Measurements from ENCODE around the gene ZNF593. TPM values are rescaled to one million over a fixed set of nuclear protein-coding genes. Genes with fewer than 3 reads are reported as not detected.

ZNF593 gene
- total and polyA plus RNA-seq, 9 of the 15 experiments (the other 6 are each of a cell fraction or from before 2014, with no cell fraction given): 9.8 to 334 (median 48.2) TPM

DNA sequence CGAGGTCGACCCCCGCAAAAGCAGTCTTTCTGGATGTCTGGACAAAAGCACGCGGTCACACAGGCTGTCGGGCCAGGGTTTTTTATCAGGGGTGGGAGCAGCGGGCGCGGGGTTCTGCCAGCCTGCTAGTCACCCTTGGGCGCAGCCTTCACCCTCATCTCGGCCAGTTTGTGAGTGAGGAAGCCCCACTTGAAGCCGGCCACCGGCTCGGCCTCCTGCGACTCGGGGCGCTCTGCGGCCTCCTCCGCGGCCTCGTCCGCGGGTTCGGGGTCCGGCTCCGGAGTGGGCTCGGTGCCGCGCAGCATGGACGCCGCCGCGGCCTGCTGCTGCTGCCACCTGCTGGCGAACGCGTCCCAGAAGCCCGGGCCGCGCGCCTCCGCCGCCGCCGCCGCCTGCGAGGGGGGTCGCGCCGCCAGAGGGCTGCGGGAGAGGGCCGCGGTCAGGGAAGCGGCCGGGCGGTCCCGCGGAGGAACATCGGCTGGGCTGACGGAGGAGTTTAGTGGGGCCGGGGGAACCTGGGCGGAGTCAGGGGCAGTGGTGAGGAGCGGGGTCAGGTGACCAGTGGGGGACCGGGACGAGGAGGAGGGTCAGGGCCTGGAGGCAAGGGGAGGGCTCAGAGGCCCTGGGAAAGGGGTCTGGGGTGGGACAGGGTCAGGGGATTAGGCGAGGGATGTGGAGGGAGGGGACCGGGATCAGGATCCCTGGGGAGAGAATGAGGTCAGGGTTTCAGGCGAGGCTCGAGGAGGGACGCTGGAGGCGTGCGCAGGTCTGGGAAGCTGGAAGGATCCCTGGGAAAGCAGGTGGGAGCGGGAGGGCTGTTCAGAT lies 5.5 kb upstream of the ZNF593 start (continued):
- no peak for TF ChIP-seq ZZZ3 (IDR thresholded peaks at IDR 0.05)
- TF ChIP-seq E2F3 (CRISPR knock-in tag; IDR thresholded peaks at IDR 0.05): peak; percentile 80
- TF ChIP-seq, protein P1, sequence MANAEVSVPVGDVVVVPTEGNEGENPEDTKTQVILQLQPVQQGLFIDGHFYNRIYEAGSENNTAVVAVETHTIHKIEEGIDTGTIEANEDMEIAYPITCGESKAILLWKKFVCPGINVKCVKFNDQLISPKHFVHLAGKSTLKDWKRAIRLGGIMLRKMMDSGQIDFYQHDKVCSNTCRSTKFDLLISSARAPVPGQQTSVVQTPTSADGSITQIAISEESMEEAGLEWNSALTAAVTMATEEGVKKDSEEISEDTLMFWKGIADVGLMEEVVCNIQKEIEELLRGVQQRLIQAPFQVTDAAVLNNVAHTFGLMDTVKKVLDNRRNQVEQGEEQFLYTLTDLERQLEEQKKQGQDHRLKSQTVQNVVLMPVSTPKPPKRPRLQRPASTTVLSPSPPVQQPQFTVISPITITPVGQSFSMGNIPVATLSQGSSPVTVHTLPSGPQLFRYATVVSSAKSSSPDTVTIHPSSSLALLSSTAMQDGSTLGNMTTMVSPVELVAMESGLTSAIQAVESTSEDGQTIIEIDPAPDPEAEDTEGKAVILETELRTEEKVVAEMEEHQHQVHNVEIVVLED (CRISPR knock-in tag; IDR thresholded peaks at IDR 0.05): 0 out of 2 replicates have a peak, but pooled peaks have one; percentile 46
- TF ChIP-seq SMC3 (conservative IDR thresholded peaks at IDR 0.05; ENCODE audit: insufficient read depth, low read depth, low read length): peak; percentile 82
- TF ChIP-seq, protein P2, sequence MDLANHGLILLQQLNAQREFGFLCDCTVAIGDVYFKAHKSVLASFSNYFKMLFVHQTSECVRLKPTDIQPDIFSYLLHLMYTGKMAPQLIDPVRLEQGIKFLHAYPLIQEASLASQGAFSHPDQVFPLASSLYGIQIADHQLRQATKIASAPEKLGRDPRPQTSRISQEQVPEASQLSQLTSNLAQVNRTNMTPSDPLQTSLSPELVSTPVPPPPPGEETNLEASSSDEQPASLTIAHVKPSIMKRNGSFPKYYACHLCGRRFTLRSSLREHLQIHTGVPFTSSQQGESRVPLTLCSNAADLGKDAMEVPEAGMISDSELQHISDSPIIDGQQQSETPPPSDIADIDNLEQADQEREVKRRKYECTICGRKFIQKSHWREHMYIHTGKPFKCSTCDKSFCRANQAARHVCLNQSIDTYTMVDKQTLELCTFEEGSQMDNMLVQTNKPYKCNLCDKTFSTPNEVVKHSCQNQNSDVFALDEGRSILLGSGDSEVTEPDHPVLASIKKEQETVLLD (IDR thresholded peaks at IDR 0.05): 0 out of 2 replicates have a peak, but pooled peaks have one; percentile 15
- TF ChIP-seq, protein P3, sequence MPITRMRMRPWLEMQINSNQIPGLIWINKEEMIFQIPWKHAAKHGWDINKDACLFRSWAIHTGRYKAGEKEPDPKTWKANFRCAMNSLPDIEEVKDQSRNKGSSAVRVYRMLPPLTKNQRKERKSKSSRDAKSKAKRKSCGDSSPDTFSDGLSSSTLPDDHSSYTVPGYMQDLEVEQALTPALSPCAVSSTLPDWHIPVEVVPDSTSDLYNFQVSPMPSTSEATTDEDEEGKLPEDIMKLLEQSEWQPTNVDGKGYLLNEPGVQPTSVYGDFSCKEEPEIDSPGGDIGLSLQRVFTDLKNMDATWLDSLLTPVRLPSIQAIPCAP (CRISPR knock-in tag; IDR thresholded peaks at IDR 0.05; ENCODE audit: borderline replicate concordance): no peak
- TF ChIP-seq, protein P4, sequence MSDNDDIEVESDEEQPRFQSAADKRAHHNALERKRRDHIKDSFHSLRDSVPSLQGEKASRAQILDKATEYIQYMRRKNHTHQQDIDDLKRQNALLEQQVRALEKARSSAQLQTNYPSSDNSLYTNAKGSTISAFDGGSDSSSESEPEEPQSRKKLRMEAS (CRISPR knock-in tag; IDR thresholded peaks at IDR 0.05): no peak; the same call in 1 of the 2 replicates
- no peak for TF ChIP-seq FOXA3 (CRISPR knock-in tag; conservative IDR thresholded peaks at IDR 0.05 in 1 of 2, IDR thresholded peaks at IDR 0.05 in 1 of 2)
- TF ChIP-seq POLR2G (IDR thresholded peaks at IDR 0.05; ENCODE audit: low read depth, low read length): peak; percentile 81
- TF ChIP-seq, protein P5, sequence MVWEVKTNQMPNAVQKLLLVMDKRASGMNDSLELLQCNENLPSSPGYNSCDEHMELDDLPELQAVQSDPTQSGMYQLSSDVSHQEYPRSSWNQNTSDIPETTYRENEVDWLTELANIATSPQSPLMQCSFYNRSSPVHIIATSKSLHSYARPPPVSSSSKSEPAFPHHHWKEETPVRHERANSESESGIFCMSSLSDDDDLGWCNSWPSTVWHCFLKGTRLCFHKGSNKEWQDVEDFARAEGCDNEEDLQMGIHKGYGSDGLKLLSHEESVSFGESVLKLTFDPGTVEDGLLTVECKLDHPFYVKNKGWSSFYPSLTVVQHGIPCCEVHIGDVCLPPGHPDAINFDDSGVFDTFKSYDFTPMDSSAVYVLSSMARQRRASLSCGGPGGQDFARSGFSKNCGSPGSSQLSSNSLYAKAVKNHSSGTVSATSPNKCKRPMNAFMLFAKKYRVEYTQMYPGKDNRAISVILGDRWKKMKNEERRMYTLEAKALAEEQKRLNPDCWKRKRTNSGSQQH (CRISPR knock-in tag; IDR thresholded peaks at IDR 0.05): no peak
- peak; percentile 66; the same call in 1 of the 2 replicates for TF ChIP-seq ZNF668 (CRISPR knock-in tag; IDR thresholded peaks at IDR 0.05)
- TF ChIP-seq HNRNPL (IDR thresholded peaks at IDR 0.05; ENCODE audit: low read depth, low read length): peak; percentile 80
- TF ChIP-seq, protein P6, sequence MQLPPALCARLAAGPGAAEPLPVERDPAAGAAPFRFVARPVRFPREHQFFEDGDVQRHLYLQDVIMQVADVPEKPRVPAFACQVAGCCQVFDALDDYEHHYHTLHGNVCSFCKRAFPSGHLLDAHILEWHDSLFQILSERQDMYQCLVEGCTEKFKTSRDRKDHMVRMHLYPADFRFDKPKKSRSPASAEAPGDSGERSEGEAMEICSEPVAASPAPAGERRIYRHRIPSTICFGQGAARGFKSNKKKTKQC (CRISPR knock-in tag; IDR thresholded peaks at IDR 0.05): no peak
- peak; percentile 74; the same call in 1 of the 2 replicates for TF ChIP-seq FOXP1 (CRISPR knock-in tag; IDR thresholded peaks at IDR 0.05)
- TF ChIP-seq ZSCAN29 (IDR thresholded peaks at IDR 0.05): peak; percentile 85
- TF ChIP-seq PCBP1 (IDR thresholded peaks at IDR 0.05; ENCODE audit: low read depth, low read length, poor library complexity, severe bottlenecking): peak; percentile 66
- peak; percentile 51; the same call in 1 of the 2 replicates for TF ChIP-seq ATF7 (IDR thresholded peaks at IDR 0.05)
- peak; percentile 65 for TF ChIP-seq CCNT2 (IDR thresholded peaks at IDR 0.05; ENCODE audit: borderline replicate concordance, extremely low read depth, insufficient read length, low read depth, low read length)
